Subcutaneous abdominal adipose tissue (tissue), 5 donors: ENCODE results near the gene CDX2.

ENCODE experiments used
- H3K27ac ChIP-seq: one replicate; pipeline ENCODE4 v1.7.0; 2013; ENCODE audit warnings: low read depth, mild to moderate bottlenecking, inconsistent platforms, low read length, moderate library complexity
- H3K27me3 ChIP-seq, 5 donors: one replicate each; pipeline ENCODE4 v1.7.0; 2013; ENCODE audit warnings: low read length in 5 of 5, inconsistent platforms in 1 of 5; ENCODE audit not compliant: control insufficient read depth in 5 of 5, insufficient read depth in 4 of 5
- H3K36me3 ChIP-seq, 5 donors: one replicate each; pipeline ENCODE4 v1.7.0; 2013; ENCODE audit warnings: low read length in 5 of 5; ENCODE audit not compliant: control insufficient read depth in 5 of 5, insufficient read depth in 5 of 5
- H3K4me1 ChIP-seq, 5 donors: one replicate each; pipeline ENCODE4 v1.7.0; 2013; ENCODE audit warnings: low read length in 5 of 5, mild to moderate bottlenecking in 3 of 5, moderate library complexity in 1 of 5; ENCODE audit not compliant: control insufficient read depth in 5 of 5, insufficient read depth in 5 of 5
- H3K4me3 ChIP-seq, 5 donors: one replicate each; pipeline ENCODE4 v1.7.0; 2013; ENCODE audit warnings: low read length in 5 of 5, low read depth in 1 of 5
- H3K9ac ChIP-seq, 5 donors: one replicate each; pipeline ENCODE4 v1.7.0; 2013; ENCODE audit warnings: low read length in 5 of 5, mild to moderate bottlenecking in 4 of 5, moderate library complexity in 3 of 5
- H3K9me3 ChIP-seq, 5 donors: one replicate each; pipeline ENCODE4 v1.7.0; 2013; ENCODE audit warnings: low read length in 5 of 5; ENCODE audit not compliant: control insufficient read depth in 5 of 5
- donor health status: healthy.
- donor health status: healthy.
- donor health status: healthy.
- donor health status: healthy.
- donor health status: healthy.

Gene CDX2

DNA sequence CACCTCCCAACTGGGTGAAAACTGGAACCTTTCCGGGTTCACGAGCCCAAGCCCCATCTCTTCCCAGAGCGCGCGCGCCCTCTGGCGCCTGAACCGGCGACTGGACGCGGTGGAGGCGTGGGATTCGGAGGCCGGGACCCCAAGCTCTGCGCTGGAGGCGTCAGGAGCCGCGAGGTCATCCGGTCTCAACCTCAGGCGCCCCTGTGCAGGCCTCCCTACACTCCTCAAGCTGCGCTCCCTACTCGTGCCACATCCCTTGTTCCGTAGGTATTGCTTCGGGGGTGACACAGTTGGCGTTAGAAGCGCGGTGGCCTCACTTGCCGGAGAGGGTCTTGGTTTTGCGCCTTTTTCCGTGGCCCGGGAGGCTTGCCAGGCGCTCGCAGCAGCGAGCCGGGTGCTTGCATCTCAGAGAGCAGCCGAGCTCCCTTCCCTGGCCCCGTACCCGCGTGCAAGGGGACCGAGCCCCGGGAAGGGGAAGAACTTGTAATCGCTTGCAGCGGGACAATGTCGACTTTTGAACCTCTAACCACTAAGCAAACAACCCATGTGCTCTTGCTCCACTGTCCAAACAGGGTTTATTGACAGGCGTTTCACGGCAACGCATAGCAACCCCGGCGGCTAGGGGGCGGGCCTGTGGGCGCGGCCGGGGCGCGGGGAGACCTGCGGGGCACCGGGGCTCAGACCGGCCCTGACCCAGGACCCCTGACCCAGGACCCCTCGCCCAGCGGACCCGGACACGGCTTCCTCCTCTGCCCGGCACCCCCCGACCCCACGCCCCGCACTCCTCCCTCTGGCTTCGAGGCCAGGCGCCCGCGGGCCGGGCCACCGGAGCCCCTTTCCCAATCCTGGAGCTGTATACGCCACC lies 8.5 kb downstream of the CDX2 start:
- Histone ChIP-seq H3K9me3 (no peaks in the 10 kb centered on the region), H3K9ac (peak overlapping the region in 1 of 5 donors; percentile 5), H3K27me3 (peaks cover 4 to 64% (median 41%) of the 10 kb centered on the region in 5 donors), H3K36me3 (no peaks in the 10 kb centered on the region), H3K27ac (no peak overlapping the region), H3K4me3 (peak overlapping the region; percentile 44 to 60 (median 53)), H3K4me1 (peaks cover 0 to 19% (median 15%) of the 10 kb centered on the region in 5 donors)

DNA sequence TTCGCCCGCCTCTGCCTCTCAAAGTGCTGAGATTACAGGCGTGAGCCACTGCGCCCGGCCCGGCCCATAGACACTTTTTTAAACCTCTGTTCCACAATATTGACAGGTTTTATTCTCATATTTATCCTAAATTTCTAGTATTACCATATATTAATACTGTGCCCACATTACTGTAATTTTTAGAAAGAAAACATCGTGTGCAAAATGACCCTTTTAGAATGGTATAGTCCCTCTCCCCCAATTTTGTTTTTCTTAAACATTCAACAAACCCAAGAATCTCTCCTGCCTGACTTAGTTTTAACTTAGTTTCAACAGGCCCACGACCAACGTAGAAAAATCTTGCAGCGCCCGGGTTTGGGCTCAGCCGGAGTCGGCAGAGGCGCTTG lies 9.1 kb downstream of the CDX2 start:
- Histone ChIP-seq H3K36me3 (no peaks in the 10 kb centered on the region), H3K4me1 (peaks cover 0 to 19% (median 15%) of the 10 kb centered on the region in 5 donors), H3K27ac (no peak overlapping the region), H3K27me3 (peaks cover 6 to 63% (median 36%) of the 10 kb centered on the region in 5 donors), H3K9me3 (no peaks in the 10 kb centered on the region), H3K9ac (no peak overlapping the region), H3K4me3 (peak overlapping the region in 3 of 5 donors; percentile 48 to 60 (median 55))

DNA sequence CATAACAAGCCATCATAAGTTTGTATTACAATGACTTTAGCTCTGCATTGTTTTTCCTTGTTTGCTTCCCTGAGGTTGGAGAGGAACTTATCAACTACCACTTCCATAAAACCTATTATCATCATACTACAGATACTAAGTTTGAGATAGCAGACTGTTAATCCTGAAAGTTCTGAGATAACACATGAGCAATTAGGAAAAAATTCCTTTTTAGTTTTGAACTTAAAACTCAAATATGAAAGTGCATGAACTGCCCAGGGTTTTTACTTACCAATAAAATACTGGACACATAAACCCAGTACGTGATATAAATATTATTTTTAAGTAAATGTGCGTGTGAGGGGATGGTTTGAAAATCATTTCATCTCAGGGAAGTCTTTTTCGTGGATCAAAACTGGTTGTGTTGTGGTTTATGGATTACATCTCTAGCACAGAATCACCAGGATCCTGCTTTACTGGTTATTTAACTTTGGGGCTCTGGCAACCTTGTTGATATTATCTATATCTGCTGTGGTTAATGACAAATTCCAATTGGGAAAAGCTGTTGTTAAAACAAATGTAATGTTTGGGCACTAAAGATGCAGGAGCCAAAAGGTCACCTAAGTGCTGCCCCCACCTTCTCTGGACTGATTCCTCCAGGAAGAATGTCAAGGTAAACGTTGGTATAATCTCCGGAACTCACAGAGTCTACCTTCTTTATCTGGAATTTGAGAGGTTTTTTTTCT lies 12.4 kb downstream of the CDX2 start:
- Histone ChIP-seq H3K4me3 (no peak overlapping the region), H3K36me3 (no peaks in the 10 kb centered on the region), H3K27ac (no peak overlapping the region), H3K4me1 (peaks cover 0 to 35% (median 32%) of the 10 kb centered on the region in 5 donors), H3K27me3 (peaks cover 11 to 44% (median 27%) of the 10 kb centered on the region in 5 donors), H3K9me3 (no peaks in the 10 kb centered on the region), H3K9ac (no peak overlapping the region)

DNA sequence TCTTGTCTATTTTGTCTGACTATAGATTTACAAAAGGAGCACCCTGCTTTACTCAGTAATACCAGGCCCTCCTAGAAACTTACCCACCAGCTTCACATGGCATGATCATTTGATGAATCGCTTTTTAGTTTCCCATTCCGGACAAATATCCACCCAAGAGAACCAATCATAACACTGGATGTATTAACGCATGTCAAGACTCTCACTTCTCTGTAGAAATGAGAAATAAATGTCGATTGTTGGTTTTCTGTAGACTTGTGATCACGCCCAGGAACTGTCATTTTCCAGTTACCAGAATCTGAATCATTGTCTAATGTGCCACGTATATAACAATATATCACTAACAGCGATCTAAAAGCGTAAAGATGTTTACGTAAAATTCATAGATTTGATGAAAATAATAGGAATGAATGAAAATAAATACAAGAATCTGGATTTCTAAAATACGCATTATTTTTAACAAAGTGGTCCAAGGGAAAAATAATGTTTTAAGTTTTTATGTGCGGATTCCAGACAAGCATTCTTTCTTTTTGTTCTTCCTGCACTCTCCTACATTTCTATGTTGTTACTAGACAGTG lies 14.0 kb downstream of the CDX2 start:
- Histone ChIP-seq H3K4me1 (peaks cover 0 to 23% (median 20%) of the 10 kb centered on the region in 5 donors), H3K4me3 (peak overlapping the region in 1 of 5 donors; percentile 67), H3K27ac (no peak overlapping the region), H3K9me3 (no peaks in the 10 kb centered on the region), H3K36me3 (no peaks in the 10 kb centered on the region), H3K27me3 (peaks cover 11 to 35% (median 21%) of the 10 kb centered on the region in 5 donors), H3K9ac (no peak overlapping the region)

DNA sequence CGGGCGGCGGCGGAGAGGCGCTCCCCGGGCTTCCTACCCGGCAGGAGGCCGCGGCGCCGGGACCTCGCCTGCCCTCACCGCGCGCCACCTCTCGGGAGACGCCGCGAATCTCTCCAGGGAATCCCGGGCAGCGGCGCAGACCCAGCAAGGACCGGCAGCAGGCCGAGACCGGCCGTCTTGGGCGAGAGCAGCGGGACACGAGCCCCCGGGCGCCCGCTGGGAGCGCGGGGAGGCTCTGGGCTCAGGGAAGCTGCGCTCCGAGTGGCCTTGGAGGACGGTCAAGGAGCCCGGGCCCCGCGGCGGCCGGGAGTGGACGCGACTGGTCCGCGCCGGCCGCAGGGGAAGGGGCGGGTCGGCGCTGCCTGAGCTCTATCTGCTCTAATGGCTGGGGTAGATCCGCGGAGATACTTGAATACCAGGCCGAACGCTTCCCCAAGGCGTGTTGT lies 14.7 kb downstream of the CDX2 start:
- Histone ChIP-seq H3K4me3 (peak overlapping the region in 4 of 5 donors; percentile 60 to 69 (median 64)), H3K36me3 (no peaks in the 10 kb centered on the region), H3K9me3 (peaks cover 0 to 3% (median 0%) of the 10 kb centered on the region in 5 donors), H3K9ac (peak overlapping the region in 2 of 5 donors; percentile 25 to 39), H3K27me3 (peaks cover 11 to 35% (median 20%) of the 10 kb centered on the region in 5 donors), H3K4me1 (peaks cover 0 to 20% (median 16%) of the 10 kb centered on the region in 5 donors), H3K27ac (no peak overlapping the region)

DNA sequence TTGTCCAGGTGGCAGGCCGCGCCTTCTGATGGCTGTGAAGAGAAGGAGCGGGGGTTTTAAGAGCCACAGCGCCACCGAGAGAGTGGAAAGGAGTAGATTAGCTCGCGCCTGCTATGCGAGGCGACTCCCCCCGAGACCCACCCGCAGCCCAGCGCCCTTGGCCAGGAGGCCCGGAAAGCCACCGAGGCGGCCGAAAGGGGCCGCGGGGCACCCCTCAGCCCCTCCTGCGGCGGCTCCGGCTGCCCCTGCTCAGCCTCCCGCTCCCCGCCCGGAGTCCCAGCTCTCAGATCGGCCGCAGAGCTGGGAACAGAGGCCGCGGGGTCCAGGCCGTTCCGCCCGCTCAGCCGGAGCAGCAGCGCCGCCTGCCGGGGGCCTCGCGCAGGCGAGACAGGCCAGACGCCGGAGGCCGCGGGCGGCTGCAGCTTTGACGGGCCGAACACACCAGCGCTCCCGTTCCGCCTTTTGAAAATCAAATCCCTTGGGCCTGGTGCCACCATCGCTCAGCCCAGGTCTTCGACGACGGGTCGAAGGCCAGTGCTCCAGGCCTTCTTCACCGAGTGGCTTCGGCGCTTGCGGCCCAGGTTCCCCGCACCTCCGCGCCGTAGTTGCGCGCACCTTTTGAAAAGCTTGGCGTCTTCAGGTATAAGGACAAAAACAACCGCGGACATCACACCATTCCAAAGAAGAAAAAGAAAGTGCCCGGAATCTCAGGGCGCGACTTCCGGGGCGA lies 15.3 kb downstream of the CDX2 start:
- Histone ChIP-seq H3K27ac (no peak overlapping the region), H3K27me3 (peaks cover 11 to 32% (median 17%) of the 10 kb centered on the region in 5 donors), H3K9me3 (peaks cover 0 to 3% (median 0%) of the 10 kb centered on the region in 5 donors), H3K36me3 (no peaks in the 10 kb centered on the region), H3K4me1 (peaks cover 0 to 20% (median 16%) of the 10 kb centered on the region in 5 donors), H3K4me3 (peak overlapping the region in 4 of 5 donors; percentile 60 to 69 (median 64)), H3K9ac (peak overlapping the region in 4 of 5 donors; percentile 51 to 69 (median 52))

DNA sequence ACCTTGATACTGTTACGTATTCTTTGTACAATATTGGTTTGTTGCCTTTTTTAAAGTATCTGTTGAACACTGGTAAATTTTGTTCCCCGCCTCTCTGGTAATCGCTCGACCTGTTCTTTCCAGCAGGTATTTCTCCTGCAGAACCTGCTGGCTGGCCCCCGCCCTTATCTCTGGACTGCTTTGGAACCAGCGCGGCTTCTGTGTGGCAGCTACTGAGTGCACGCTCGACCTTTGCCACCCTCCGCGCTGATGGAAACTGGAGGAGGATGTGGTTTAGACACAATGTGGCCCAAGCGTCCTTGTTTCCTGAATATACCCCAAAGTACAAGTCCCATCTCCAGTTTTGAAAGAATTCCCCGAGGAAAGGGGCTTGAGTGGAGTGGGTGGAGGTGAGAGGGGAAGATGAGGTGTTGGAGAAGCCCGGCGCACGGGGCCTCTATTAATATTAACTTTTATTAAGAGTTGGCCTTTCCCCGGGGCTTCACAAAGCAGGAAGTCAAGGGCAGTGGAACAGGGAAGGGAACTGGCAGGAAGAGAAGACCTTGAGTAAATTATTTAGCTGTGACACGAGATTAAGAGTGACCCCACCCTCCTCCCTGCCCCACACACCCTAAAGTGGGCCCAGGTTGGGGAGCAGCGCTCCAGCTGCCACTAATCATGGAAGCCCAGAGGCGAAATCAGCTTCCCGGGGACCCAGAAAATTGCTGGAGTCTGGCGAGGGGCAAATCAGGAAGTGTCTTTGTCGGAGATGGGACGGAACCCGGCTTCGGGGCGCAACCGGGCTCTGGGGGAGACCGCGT lies 16.0 kb downstream of the CDX2 start:
- peaks cover 9 to 28% (median 13%) of the 10 kb centered on the region in 5 donors for H3K27me3 ChIP-seq
- H3K9ac ChIP-seq, result peak overlapping the region in 3 of 5 donors; percentile 51 to 69 (median 53)
- peak overlapping the region; percentile 19 to 67 (median 26) for H3K4me3 ChIP-seq
- H3K4me1 ChIP-seq, result peaks cover 0 to 20% (median 16%) of the 10 kb centered on the region in 5 donors
- H3K27ac ChIP-seq, result no peak overlapping the region
- peaks cover 0 to 3% (median 0%) of the 10 kb centered on the region in 5 donors for H3K9me3 ChIP-seq
- H3K36me3 ChIP-seq, result no peaks in the 10 kb centered on the region

DNA sequence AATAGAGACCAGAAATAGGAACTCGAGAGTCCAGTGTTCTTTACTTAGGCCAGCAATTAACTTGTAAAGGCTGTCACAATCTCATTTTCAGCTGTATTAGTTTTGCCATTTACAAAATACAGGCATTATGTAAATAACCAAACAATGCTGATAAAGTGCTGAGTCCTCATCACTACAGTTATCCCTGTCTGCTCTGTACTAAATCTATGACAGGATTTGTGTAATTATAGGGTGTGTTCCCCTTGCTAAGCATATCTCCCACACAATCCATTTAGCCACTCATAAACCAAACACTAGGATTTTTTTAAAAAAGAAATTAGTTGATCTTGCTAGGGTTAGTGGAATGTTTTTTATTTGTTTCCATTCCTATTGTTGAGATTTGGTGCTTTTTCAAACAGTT lies 26.1 kb downstream of the CDX2 start:
- H3K36me3 ChIP-seq, result no peaks in the 10 kb centered on the region

More for the DNA sequence above, 26.1 kb downstream of the CDX2 start:
- Histone ChIP-seq H3K9ac (no peak overlapping the region), H3K4me1 (no peaks in the 10 kb centered on the region), H3K27me3 (peaks cover 0 to 3% (median 3%) of the 10 kb centered on the region in 5 donors), H3K27ac (no peak overlapping the region), H3K4me3 (no peak overlapping the region), H3K9me3 (peaks cover 0 to 16% (median 9%) of the 10 kb centered on the region in 5 donors)
